GM23248 (cell line): ENCODE data around the gene DYRK1A. TPM values are rescaled to one million over a fixed set of nuclear protein-coding genes. Genes with fewer than 3 reads are reported as not detected.
A peak's percentile ranks its signal among the peaks of the same experiment; 100 is the strongest.

Experiments used
- DNase-seq: peaks from one replicate; pipeline ENCODE4 v3.0.0-alpha.2; 2015
- H2AFZ ChIP-seq: fragments of 200-600 bp; sonication (generic); 2 replicates; pipeline ENCODE4 v1.6.1; 2016; ENCODE audit warnings: antibody characterized with exemption
- H3F3A ChIP-seq: fragments of 200-600 bp; sonication (generic); 2 replicates; pipeline ENCODE4 v1.6.1; 2016; ENCODE audit warnings: mild to moderate bottlenecking, antibody characterized with exemption, mixed run types; ENCODE audit not compliant: insufficient read depth
- H3K27ac ChIP-seq: fragments of 200-600 bp; sonication (generic); 2 replicates; pipeline ENCODE4 v1.5.1; 2016; ENCODE audit warnings: mild to moderate bottlenecking
- H3K27me3 ChIP-seq: fragments of 200-600 bp; sonication (generic); replicated peaks from 2 replicates; pipeline ENCODE4 v1.6.1; 2016; ENCODE audit warnings: mild to moderate bottlenecking; ENCODE audit not compliant: insufficient read depth
- H3K36me3 ChIP-seq: fragments of 200-600 bp; sonication (generic); 2 replicates; pipeline ENCODE4 v1.6.1; 2016; ENCODE audit warnings: low read depth, mild to moderate bottlenecking
- H3K4me1 ChIP-seq: fragments of 200-600 bp; sonication (generic); 2 replicates; pipeline ENCODE4 v1.6.1; 2016; ENCODE audit warnings: mild to moderate bottlenecking; ENCODE audit not compliant: insufficient read depth
- H3K4me2 ChIP-seq: fragments of 200-600 bp; sonication (generic); one replicate; pipeline ENCODE4 v1.6.1; 2016; ENCODE audit warnings: mild to moderate bottlenecking; ENCODE audit not compliant: unreplicated experiment
- H3K4me3 ChIP-seq: fragments of 200-600 bp; sonication (generic); 2 replicates; pipeline ENCODE4 v1.5.1; 2016; ENCODE audit warnings: mild to moderate bottlenecking
- H3K79me2 ChIP-seq: fragments of 200-600 bp; sonication (generic); 2 replicates; pipeline ENCODE4 v1.6.1; 2016; ENCODE audit warnings: mild to moderate bottlenecking; ENCODE audit not compliant: insufficient read depth
- H3K9ac ChIP-seq: fragments of 200-600 bp; sonication (generic); 2 replicates; pipeline ENCODE4 v1.6.1; 2016; ENCODE audit warnings: mild to moderate bottlenecking
- H3K9me2 ChIP-seq: fragments of 200-600 bp; sonication (generic); 2 replicates; pipeline ENCODE4 v1.6.1; 2016; ENCODE audit warnings: mixed run types, mild to moderate bottlenecking, moderate library complexity; ENCODE audit not compliant: insufficient read depth
- H3K9me3 ChIP-seq: fragments of 200-600 bp; sonication (generic); one replicate; pipeline ENCODE4 v1.6.1; 2017; ENCODE audit warnings: low read depth
- H4K20me1 ChIP-seq: fragments of 200-600 bp; sonication (generic); 2 replicates; pipeline ENCODE4 v1.6.0; 2016; ENCODE audit not compliant: insufficient read depth
- EZH2 ChIP-seq: fragments of 200-600 bp; sonication (generic); IDR thresholded peaks from 2 replicates; pipeline ENCODE4 v1.6.1; 2018; ENCODE audit warnings: antibody characterized with exemption, mild to moderate bottlenecking; ENCODE audit not compliant: insufficient read depth, poor library complexity, severe bottlenecking
- EZH2phosphoT487 ChIP-seq: fragments of 200-600 bp; sonication (generic); IDR thresholded peaks from 2 replicates; pipeline ENCODE4 v1.6.1; 2018; ENCODE audit warnings: antibody characterized with exemption, moderate library complexity, mild to moderate bottlenecking, low read depth; ENCODE audit not compliant: insufficient read depth
- WGBS, 2 experiments: methylation state at CpG; one replicate each; pipeline ENCODE4 v1.1.6; 2015 to 2017; ENCODE audit warnings: low lambda C conversion rate in 2 of 2, low coverage in 1 of 2; ENCODE audit errors: missing lambda C conversion rate in 2 of 2; 5-methylcytosine and 5-hydroxymethylcytosine counted together
- in situ Hi-C: fragments of 300-500 bp; cut with MboI; formaldehyde crosslinking; loops from 2 replicates; pipeline ENCODE4 v1.15.0; 2020
- polyA plus RNA-seq: library from polyadenylated mRNA; unstranded; fragments of >200 nt; fragmentation: Nextera tagmentation; extraction: Ambion mirVana; gene quantifications from 2 replicates; pipeline ENCODE4 v1.2.1, GENCODE V29; 2016
- total RNA-seq: library from RNA; depleted of rRNA; stranded (reverse); fragments of >200 nt; shearing (Covaris generic); gene quantifications from 2 replicates; pipeline ENCODE4 v1.2.3, GENCODE V29; 2014

DYRK1A gene
- total and polyA plus RNA-seq, 2 experiments from 2014 or later = 2.5 to 41.3 TPM

- Histone ChIP-seq H3K9ac (no peak overlapping the region), H2AFZ (no peak overlapping the region), H3K9me3 (no peaks in the 10 kb centered on the region), H3F3A (peaks cover 28% of the 10 kb centered on the region), H3K4me2 (no peak overlapping the region), H3K4me1 (peaks cover 40% of the 10 kb centered on the region), H3K27ac (no peak overlapping the region), H3K4me3 (no peak overlapping the region), H3K36me3 (no peaks in the 10 kb centered on the region), H3K27me3 (no peaks in the 10 kb centered on the region), H3K79me2 (peaks cover 94% of the 10 kb centered on the region), H4K20me1 (no peaks in the 10 kb centered on the region; the same call in 1 of the 2 replicates), H3K9me2 (no peaks in the 10 kb centered on the region)
- WGBS, 2 experiments = 95 to 97% methylated on average over 5 of the region's 5 CpGs
- in situ Hi-C loops = no loop called here
- TF ChIP-seq EZH2phosphoT487 (no peak), EZH2 (no peak)
- DNase-seq = no peak
These were observed 80.0 kb downstream of the DYRK1A start for GRCh38 chr21:37446552-37446951.

GRCh38 chr21:37447288-37447936, 80.8 kb downstream of the DYRK1A start:
- Histone ChIP-seq H3K36me3 (no peaks in the 10 kb centered on the region), H3K9ac (no peak overlapping the region), H2AFZ (no peak overlapping the region), H3K4me2 (no peak overlapping the region), H4K20me1 (no peaks in the 10 kb centered on the region; the same call in 1 of the 2 replicates), H3K4me1 (peaks cover 49% of the 10 kb centered on the region), H3K27ac (no peak overlapping the region), H3K9me2 (no peaks in the 10 kb centered on the region), H3K79me2 (peaks cover 94% of the 10 kb centered on the region), H3F3A (peaks cover 34% of the 10 kb centered on the region), H3K4me3 (no peak overlapping the region), H3K27me3 (no peaks in the 10 kb centered on the region), H3K9me3 (no peaks in the 10 kb centered on the region)
- DNase-seq = no peak
- 91 to 95% methylated on average over 7 of the region's 7 CpGs for WGBS, 2 experiments
- in situ Hi-C loops = no loop called here
- TF ChIP-seq EZH2phosphoT487 (no peak), EZH2 (no peak)

GRCh38 chr21:37449302-37449937, 82.8 kb downstream of the DYRK1A start:
- peaks cover 94% of the 10 kb centered on the region for H3K79me2 ChIP-seq
- no peak overlapping the region for H3K4me2 ChIP-seq
- H3K4me1 ChIP-seq = peaks cover 67% of the 10 kb centered on the region
- no peaks in the 10 kb centered on the region for H3K9me2 ChIP-seq
- no peaks in the 10 kb centered on the region for H3K36me3 ChIP-seq
- H3K9ac ChIP-seq = no peak overlapping the region
- no peak for DNase-seq
- no peak overlapping the region for H3K27ac ChIP-seq
- peaks cover 3% of the 10 kb centered on the region; the same call in 1 of the 2 replicates for H4K20me1 ChIP-seq
- in situ Hi-C loops = no loop called here
- H3K4me3 ChIP-seq = no peak overlapping the region
- H3K9me3 ChIP-seq = no peaks in the 10 kb centered on the region
- H3K27me3 ChIP-seq = no peaks in the 10 kb centered on the region
- H2AFZ ChIP-seq = no peak overlapping the region
- H3F3A ChIP-seq = peaks cover 52% of the 10 kb centered on the region
- TF ChIP-seq EZH2phosphoT487 (no peak), EZH2 (no peak)
- WGBS, 2 experiments = 83 to 94% methylated on average over 6 of the region's 6 CpGs

- in situ Hi-C loops = no loop called here
- H3K4me1 ChIP-seq = peaks cover 65% of the 10 kb centered on the region
These were observed 83.9 kb downstream of the DYRK1A start for GRCh38 chr21:37450445-37450941.

More at GRCh38 chr21:37450445-37450941, 83.9 kb downstream of the DYRK1A start:
- Histone ChIP-seq H3K79me2 (peaks cover 94% of the 10 kb centered on the region), H3K27me3 (no peaks in the 10 kb centered on the region), H3F3A (peaks cover 59% of the 10 kb centered on the region), H4K20me1 (peaks cover 3% of the 10 kb centered on the region; the same call in 1 of the 2 replicates), H3K4me3 (no peak overlapping the region), H3K4me2 (peak overlapping the region; percentile 44), H2AFZ (no peak overlapping the region), H3K36me3 (no peaks in the 10 kb centered on the region), H3K9me3 (no peaks in the 10 kb centered on the region), H3K27ac (peak overlapping the region; percentile 55), H3K9me2 (no peaks in the 10 kb centered on the region), H3K9ac (no peak overlapping the region)
- WGBS, 2 experiments = 52 to 54% methylated on average over 4 of the region's 4 CpGs
- TF ChIP-seq EZH2 (no peak), EZH2phosphoT487 (no peak)
- DNase-seq = peak; percentile 76
